Fibroblast of the aortic adventitia (primary cell): ENCODE results near the gene ALPK3. TPM values are rescaled to one million over a fixed set of nuclear protein-coding genes. Genes with fewer than 3 reads are reported as not detected.

Source experiments
- DNase-seq: peaks from one replicate; pipeline ENCODE4 v3.0.0-alpha.2; 2010; ENCODE audit warnings: low read depth
- H3K4me3 ChIP-seq: 2 replicates; pipeline ENCODE4 v1.5.1; 2011; ENCODE audit warnings: low read depth, mild to moderate bottlenecking, control low read depth, low read length, moderate library complexity
- total RNA-seq: library from RNA; depleted of rRNA; stranded (reverse); fragments of >200 nt; gene quantifications from 2 replicates; pipeline ENCODE4 v1.2.3, GENCODE V29; 2012; ENCODE audit warnings: low replicate concordance
- TF ChIP-seq, protein P1 (sequence below): IDR thresholded peaks from 2 replicates; pipeline ENCODE4 v1.5.1; 2011; ENCODE audit warnings: mild to moderate bottlenecking, low read length, control low read depth, inconsistent platforms; ENCODE audit not compliant: insufficient read depth

ALPK3 gene, protein sequence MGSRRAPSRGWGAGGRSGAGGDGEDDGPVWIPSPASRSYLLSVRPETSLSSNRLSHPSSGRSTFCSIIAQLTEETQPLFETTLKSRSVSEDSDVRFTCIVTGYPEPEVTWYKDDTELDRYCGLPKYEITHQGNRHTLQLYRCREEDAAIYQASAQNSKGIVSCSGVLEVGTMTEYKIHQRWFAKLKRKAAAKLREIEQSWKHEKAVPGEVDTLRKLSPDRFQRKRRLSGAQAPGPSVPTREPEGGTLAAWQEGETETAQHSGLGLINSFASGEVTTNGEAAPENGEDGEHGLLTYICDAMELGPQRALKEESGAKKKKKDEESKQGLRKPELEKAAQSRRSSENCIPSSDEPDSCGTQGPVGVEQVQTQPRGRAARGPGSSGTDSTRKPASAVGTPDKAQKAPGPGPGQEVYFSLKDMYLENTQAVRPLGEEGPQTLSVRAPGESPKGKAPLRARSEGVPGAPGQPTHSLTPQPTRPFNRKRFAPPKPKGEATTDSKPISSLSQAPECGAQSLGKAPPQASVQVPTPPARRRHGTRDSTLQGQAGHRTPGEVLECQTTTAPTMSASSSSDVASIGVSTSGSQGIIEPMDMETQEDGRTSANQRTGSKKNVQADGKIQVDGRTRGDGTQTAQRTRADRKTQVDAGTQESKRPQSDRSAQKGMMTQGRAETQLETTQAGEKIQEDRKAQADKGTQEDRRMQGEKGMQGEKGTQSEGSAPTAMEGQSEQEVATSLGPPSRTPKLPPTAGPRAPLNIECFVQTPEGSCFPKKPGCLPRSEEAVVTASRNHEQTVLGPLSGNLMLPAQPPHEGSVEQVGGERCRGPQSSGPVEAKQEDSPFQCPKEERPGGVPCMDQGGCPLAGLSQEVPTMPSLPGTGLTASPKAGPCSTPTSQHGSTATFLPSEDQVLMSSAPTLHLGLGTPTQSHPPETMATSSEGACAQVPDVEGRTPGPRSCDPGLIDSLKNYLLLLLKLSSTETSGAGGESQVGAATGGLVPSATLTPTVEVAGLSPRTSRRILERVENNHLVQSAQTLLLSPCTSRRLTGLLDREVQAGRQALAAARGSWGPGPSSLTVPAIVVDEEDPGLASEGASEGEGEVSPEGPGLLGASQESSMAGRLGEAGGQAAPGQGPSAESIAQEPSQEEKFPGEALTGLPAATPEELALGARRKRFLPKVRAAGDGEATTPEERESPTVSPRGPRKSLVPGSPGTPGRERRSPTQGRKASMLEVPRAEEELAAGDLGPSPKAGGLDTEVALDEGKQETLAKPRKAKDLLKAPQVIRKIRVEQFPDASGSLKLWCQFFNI (N-terminal part only)
- total RNA-seq, result 0.18 and 0.65 TPM in 2 replicates

DNA sequence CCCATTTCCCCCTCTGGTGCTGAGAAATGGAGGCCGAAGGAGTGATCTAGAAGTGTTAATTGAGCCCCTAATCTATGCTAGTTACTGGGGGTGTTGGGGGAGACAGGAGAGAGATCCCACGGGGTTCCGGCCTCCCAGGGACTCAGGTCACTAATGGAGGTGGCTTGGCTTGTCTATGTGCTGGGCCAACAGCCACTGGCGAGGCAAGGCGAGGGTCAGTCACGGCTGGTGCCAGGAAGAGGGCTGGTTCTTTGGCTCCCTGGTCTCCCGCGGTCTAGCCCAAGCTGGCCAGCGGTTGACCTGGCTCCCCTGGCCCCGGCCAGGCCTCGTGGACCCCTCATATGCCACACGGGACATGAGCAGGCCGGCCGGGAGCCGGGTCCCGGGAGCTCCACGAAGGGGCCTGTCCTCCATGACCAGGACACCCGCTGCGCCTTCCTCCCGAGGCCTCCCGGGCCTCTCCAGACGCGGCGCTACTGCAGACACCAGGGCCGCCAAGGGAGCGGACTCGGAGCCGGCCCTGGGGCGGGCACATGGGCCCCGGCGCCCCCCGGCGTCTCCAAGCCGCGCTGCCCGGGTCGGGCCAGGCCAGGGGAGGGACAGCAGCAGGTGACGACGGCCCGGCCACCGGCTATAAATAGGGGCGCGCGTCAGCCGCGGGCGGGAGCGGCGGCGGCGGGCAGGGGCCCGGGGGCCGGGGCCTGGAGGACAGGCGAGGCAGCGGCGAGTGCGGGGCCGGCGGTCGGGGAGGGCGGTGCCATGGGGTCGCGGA lies at the start of gene ALPK3:
TSS of gene ALPK3 (plus strand) at position 663 of the 772 bp plus-strand sequence. CDS start at position 760, 97 bp downstream.
- no peak for DNase-seq
- H3K4me3 ChIP-seq, result no peak within 1 kb of the TSS
- TF ChIP-seq, protein P1, sequence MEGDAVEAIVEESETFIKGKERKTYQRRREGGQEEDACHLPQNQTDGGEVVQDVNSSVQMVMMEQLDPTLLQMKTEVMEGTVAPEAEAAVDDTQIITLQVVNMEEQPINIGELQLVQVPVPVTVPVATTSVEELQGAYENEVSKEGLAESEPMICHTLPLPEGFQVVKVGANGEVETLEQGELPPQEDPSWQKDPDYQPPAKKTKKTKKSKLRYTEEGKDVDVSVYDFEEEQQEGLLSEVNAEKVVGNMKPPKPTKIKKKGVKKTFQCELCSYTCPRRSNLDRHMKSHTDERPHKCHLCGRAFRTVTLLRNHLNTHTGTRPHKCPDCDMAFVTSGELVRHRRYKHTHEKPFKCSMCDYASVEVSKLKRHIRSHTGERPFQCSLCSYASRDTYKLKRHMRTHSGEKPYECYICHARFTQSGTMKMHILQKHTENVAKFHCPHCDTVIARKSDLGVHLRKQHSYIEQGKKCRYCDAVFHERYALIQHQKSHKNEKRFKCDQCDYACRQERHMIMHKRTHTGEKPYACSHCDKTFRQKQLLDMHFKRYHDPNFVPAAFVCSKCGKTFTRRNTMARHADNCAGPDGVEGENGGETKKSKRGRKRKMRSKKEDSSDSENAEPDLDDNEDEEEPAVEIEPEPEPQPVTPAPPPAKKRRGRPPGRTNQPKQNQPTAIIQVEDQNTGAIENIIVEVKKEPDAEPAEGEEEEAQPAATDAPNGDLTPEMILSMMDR, result no peak

DNA sequence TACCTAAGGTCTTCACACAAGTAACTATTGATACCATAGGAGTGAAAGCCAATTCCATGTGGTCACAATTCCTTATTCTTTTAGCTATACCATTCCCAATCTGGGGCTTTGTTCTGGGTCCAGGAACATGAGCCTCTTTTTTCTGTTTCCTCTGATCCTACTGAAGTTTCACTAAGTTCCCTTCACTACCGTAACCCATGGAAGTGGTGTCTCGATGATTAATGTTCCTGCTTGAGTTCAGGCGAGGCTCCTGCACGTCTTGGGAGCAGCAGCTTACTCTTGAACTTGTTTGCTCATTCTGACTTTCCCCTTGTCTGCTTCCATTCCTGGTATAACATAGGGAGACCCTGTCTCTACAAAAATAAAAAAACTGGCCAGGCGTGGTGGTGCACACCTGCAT lies 45.1 kb upstream of the ALPK3 start:
- TF ChIP-seq, protein P1, result no peak
- no peak overlapping the region for H3K4me3 ChIP-seq
- DNase-seq, result no peak

DNA sequence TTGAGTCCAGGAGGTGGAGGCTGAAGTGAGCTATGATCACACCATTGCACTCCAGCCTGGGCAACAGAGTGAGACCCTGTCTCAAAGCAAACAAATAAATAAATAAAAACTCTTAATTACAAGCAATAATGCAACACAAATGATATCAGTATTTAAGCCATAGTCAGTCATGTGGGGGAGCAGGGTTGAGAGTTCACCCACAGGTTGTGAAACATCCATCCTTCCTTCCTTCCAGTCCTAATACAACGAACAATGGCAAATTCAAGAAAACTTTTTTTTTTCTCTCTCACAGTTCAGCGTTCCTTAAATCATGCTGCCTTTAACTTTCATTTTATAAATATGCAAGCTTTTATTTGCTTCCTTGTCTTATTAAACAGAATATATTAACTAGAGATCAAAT lies 44.7 kb upstream of the ALPK3 start:
- H3K4me3 ChIP-seq, result no peak overlapping the region
- DNase-seq, result no peak
- TF ChIP-seq, protein P1, result no peak

DNA sequence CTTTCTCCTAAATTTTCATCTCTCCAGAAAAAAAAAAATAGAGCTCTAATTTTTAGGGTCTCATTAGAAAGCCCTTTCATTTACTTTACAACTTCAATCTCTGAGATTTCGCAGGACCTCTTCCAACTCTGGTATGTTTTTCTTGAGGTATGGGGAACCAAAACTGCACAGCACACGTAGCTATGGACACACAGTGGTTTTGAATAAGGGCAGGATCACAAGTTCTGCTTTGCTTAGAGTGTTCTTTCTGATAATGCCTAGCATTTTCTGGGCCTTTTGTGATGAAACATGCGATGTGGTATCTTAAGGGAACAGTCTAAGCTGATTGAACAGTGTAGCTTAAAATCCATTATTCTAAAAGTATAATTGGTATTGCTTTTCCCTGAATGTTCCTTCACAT lies 43.4 kb upstream of the ALPK3 start:
- no peak overlapping the region for H3K4me3 ChIP-seq
- DNase-seq, result no peak
- TF ChIP-seq, protein P1, result no peak

DNA sequence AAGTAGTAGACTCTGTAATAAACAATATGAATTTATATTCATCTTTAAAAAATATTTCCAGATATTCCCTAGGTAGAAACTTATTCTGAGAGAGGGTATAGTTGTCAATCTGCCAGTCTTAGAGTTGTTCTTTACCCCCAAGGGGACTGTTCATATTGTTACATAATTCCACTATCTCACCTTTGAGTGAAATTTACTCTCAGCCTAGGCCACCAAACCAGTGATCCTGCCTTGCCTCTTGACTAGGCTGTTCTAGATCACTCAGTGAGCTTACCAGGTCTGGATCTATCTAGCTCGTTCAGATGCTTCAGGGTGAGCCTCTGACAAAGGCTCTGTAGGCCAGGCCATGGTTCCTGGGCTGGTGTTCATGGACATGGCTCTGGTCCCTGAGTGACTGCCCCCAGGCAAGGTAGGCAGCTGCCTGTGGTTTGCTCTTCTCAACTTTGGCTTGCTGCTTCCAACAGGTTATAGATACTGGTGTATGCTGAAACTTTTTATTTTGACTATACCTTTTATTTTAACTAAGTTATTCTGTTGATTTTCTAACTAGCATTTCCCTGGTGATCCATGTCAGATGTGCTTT lies 41.2 kb upstream of the ALPK3 start:
- DNase-seq, result no peak
- TF ChIP-seq, protein P1, result no peak
- H3K4me3 ChIP-seq, result no peak overlapping the region
